GM12878 (cell line): ENCODE data around the gene WDR19. TPM values are rescaled to one million over a fixed set of nuclear protein-coding genes. Genes with fewer than 3 reads are reported as not detected.

Source experiments
- ATAC-seq: fragments of 200-7000 bp; cut with Tn5 transposase; 3 replicates; pipeline ENCODE4 v1.9.1; 2020; ENCODE audit warnings: mild to moderate bottlenecking, moderate library complexity
- BruUV-seq: library from RNA; stranded (reverse); fragments of 400-500 nt; replicated peaks from 2 replicates; lab custom pipeline; 2021; lab: Mats Ljungman, UMichigan
- CTCF ChIA-PET: fragments of 300-600 bp; sonication (Branson Sonifier 250); formaldehyde crosslinking; extraction: SDS; loops from one replicate; lab custom pipeline; 2021; ENCODE audit warnings: inconsistent platforms; lab: Yijun Ruan, JAX
- POLR2A ChIA-PET: fragments of 350-600 bp; formaldehyde crosslinking; extraction: SDS; loops from one replicate; lab custom pipeline; 2021; ENCODE audit warnings: inconsistent platforms; lab: Charles Lee
- RAD21 ChIA-PET: fragments of 300-600 bp; sonication (Branson Sonifier 250); formaldehyde crosslinking; loops from one replicate; lab custom pipeline; 2023; ENCODE audit warnings: antibody characterized with exemption; ENCODE audit not compliant: unreplicated experiment; lab: Charles Lee
- SMC1A ChIA-PET: fragments of 300-600 bp; sonication (Branson Sonifier 250); formaldehyde crosslinking; loops from one replicate; lab custom pipeline; 2023; ENCODE audit not compliant: unreplicated experiment, uncharacterized antibody; lab: Charles Lee
- DNase-seq: peaks from one replicate; pipeline ENCODE4 v3.0.0-alpha.2; 2011; ENCODE audit warnings: low read depth, low spot score
- FAIRE-seq: peaks from 3 replicates; lab custom pipeline; 2011; peaks lifted over from hg19 to GRCh38; lab: Jason Lieb, UNC
- H2AFZ ChIP-seq: 2 replicates; pipeline ENCODE4 v1.6.0; 2011; ENCODE audit warnings: low read depth, low read length, control low read depth; ENCODE audit not compliant: control insufficient read depth
- H3K27ac ChIP-seq: 2 replicates; pipeline ENCODE4 v1.5.1; 2011; ENCODE audit warnings: control low read depth; ENCODE audit not compliant: control insufficient read depth, insufficient read depth
- H3K27me3 ChIP-seq, 2 experiments: replicated peaks in 1 of 2; 2 replicates each; pipeline versions ENCODE4 v1.6.0 to v1.6.1; 2011; ENCODE audit warnings: low read length in 1 of 2; ENCODE audit not compliant: control insufficient read depth in 2 of 2, insufficient read depth in 2 of 2
- H3K36me3 ChIP-seq, 2 experiments: 2 replicates each; pipeline ENCODE4 v1.5.1; 2011; ENCODE audit warnings: low read length in 1 of 2; ENCODE audit not compliant: control insufficient read depth in 2 of 2, insufficient read depth in 2 of 2
- H3K4me1 ChIP-seq: 2 replicates; pipeline ENCODE4 v1.6.1; 2011; ENCODE audit warnings: mild to moderate bottlenecking, low read length, moderate library complexity, mixed read lengths; ENCODE audit not compliant: control insufficient read depth, insufficient read depth
- H3K4me2 ChIP-seq: 2 replicates; pipeline ENCODE4 v1.6.0; 2011; ENCODE audit warnings: control low read depth; ENCODE audit not compliant: control insufficient read depth, insufficient read depth
- H3K4me3 ChIP-seq: fragments of 200-600 bp; sonication (generic); 2 replicates; pipeline ENCODE4 v1.5.1; 2016
- H3K79me2 ChIP-seq: 2 replicates; pipeline ENCODE4 v1.6.0; 2011; ENCODE audit warnings: low read length; ENCODE audit not compliant: control insufficient read depth, insufficient read depth
- H3K9ac ChIP-seq: 2 replicates; pipeline ENCODE4 v1.8.0; 2011; ENCODE audit warnings: low read length, control low read depth, mixed read lengths; ENCODE audit not compliant: control insufficient read depth, insufficient read depth
- H3K9me3 ChIP-seq: replicated peaks from 3 replicates; pipeline ENCODE4 v1.5.1; 2011; ENCODE audit warnings: mild to moderate bottlenecking, low read length; ENCODE audit not compliant: control insufficient read depth, insufficient read depth
- H4K20me1 ChIP-seq: 2 replicates; pipeline ENCODE4 v1.6.0; 2011; ENCODE audit not compliant: control insufficient read depth, insufficient read depth
- CBFB ChIP-seq: IDR thresholded peaks from 2 replicates; pipeline ENCODE4 v1.6.1; 2016; ENCODE audit warnings: antibody characterized with exemption, low read depth
- DPF2 ChIP-seq: fragments of 450-650 bp; IDR thresholded peaks from 2 replicates; pipeline ENCODE4 v1.6.1; 2017; ENCODE audit warnings: mild to moderate bottlenecking
- FOS ChIP-seq: IDR thresholded peaks from 3 replicates; pipeline ENCODE4 v1.6.1; 2011; ENCODE audit warnings: borderline replicate concordance; ENCODE audit not compliant: insufficient read length; ENCODE audit errors: extremely low read depth
- GABPA ChIP-seq: IDR thresholded peaks from 2 replicates; pipeline ENCODE4 v1.6.1; 2014; ENCODE audit warnings: antibody characterized with exemption, low read depth, mild to moderate bottlenecking, inconsistent platforms
- HSF1 ChIP-seq: fragments of 150-350 bp; IDR thresholded peaks from 2 replicates; pipeline ENCODE4 v1.6.1; 2014; ENCODE audit warnings: mild to moderate bottlenecking, low read depth, low read length
- PKNOX1 ChIP-seq: fragments of 450-650 bp; IDR thresholded peaks from 2 replicates; pipeline ENCODE4 v1.6.1; 2016; ENCODE audit warnings: mild to moderate bottlenecking
- RAD51 ChIP-seq: fragments of 450-650 bp; IDR thresholded peaks from 2 replicates; pipeline ENCODE4 v1.6.1; 2016; ENCODE audit warnings: moderate library complexity, mild to moderate bottlenecking, inconsistent platforms
- SMARCA5 ChIP-seq: fragments of 450-650 bp; IDR thresholded peaks from 2 replicates; pipeline ENCODE4 v1.6.1; 2017; ENCODE audit warnings: mild to moderate bottlenecking
- TCF12 ChIP-seq: IDR thresholded peaks from 2 replicates; pipeline ENCODE4 v1.6.1; 2011; ENCODE audit warnings: low read depth, mild to moderate bottlenecking, low read length
- ZBTB11 ChIP-seq: fragments of 450-650 bp; formaldehyde crosslinking; IDR thresholded peaks from 2 replicates; pipeline ENCODE4 v1.5.0; 2022; ENCODE audit warnings: mild to moderate bottlenecking, missing genetic modification characterization
- ZNF687 ChIP-seq: fragments of 450-650 bp; IDR thresholded peaks from 2 replicates; pipeline ENCODE4 v1.6.1; 2017; ENCODE audit warnings: mild to moderate bottlenecking, moderate library complexity
- ZSCAN29 ChIP-seq: fragments of 450-650 bp; IDR thresholded peaks from 2 replicates; pipeline ENCODE4 v1.6.1; 2017; ENCODE audit warnings: mild to moderate bottlenecking, moderate library complexity
- ZZZ3 ChIP-seq: IDR thresholded peaks from 2 replicates; pipeline ENCODE4 v1.6.1; 2011; ENCODE audit warnings: low read depth; ENCODE audit not compliant: control insufficient read depth, insufficient read length
- WGBS: methylation state at CpG from one replicate; pipeline ENCODE4 v1.1.6; 2016; ENCODE audit warnings: low lambda C conversion rate; ENCODE audit not compliant: insufficient replicate concordance, insufficient coverage; ENCODE audit errors: missing lambda C conversion rate; 5-methylcytosine and 5-hydroxymethylcytosine counted together
- in situ Hi-C: fragments of 300-500 bp; cut with MboI; formaldehyde crosslinking; loops from 9 replicates; pipeline ENCODE4 v1.14.3; 2018; ENCODE audit warnings: mixed read lengths
- intact Hi-C: fragments of 100-400 bp; cut with micrococcal nuclease; formaldehyde crosslinking; loops from one replicate; pipeline ENCODE4 v1.14.2; 2022; ENCODE audit not compliant: unreplicated experiment
- polyA plus RNA-seq, 11 experiments: library from polyadenylated mRNA; depleted of rRNA in 4 of 11; unstranded in 6 of 11; stranded (reverse) in 5 of 11; fragments of >200 nt; fragmentation: Nextera tagmentation in 4 of 11; fragmentation: Illumina TruSeq in 1 of 11; extraction: Ambion mirVana in 4 of 11; extraction: Trizol in 1 of 11; gene quantifications; 1 replicate in 1 of 11; 2 replicates in 10 of 11; pipeline versions ENCODE4 v1.2.1 to v1.2.3, GENCODE V29; 2011 to 2016; ENCODE audit warnings: inconsistent platforms in 2 of 11, missing spikeins in 2 of 11, low read depth in 1 of 11
- total RNA-seq, 4 experiments: library from RNA; depleted of rRNA in 3 of 4; stranded (reverse); fragments of >200 nt in 3 of 4; fragmentation: Illumina TruSeq in 1 of 4; extraction: Trizol in 1 of 4; gene quantifications; 2 replicates each; pipeline versions ENCODE4 v1.2.1 to v1.2.3, GENCODE V29; 2013 to 2021

The WDR19 gene
- total and polyA plus RNA-seq, 10 of the 15 experiments (the other 5 are each of a cell fraction or from before 2014, with no cell fraction given): 3.5 to 15.4 (median 7.3) TPM

- no peak for TF ChIP-seq GABPA
- no peak for TF ChIP-seq RAD51
- TF ChIP-seq FOS: no peak
- TF ChIP-seq TCF12: no peak
- no peak for TF ChIP-seq DPF2
- TF ChIP-seq ZZZ3: no peak
- TF ChIP-seq ZNF687: no peak
- TF ChIP-seq, all 136 proteins: peak for 0
Measured at GRCh38 chr4:39312816-39313215, 130.5 kb downstream of the WDR19 start (continued).

- Histone ChIP-seq H3K36me3 (peaks cover 2 to 17% of the 10 kb centered on the region in 2 experiments; a peak in 3 of 4 replicates), H3K4me2 (no peak overlapping the region), H3K9ac (no peak overlapping the region), H3K4me1 (no peaks in the 10 kb centered on the region), H3K9me3 (no peaks in the 10 kb centered on the region), H4K20me1 (no peaks in the 10 kb centered on the region), H2AFZ (no peak overlapping the region), H3K79me2 (no peaks in the 10 kb centered on the region), H3K27ac (no peak overlapping the region), H3K27me3 (no peaks in the 10 kb centered on the region), H3K4me3 (no peak overlapping the region)
- in situ Hi-C loops (no loop called here), intact Hi-C loops (loop anchor here (10.0 kb wide), 1 partner anchor 95 kb away; no protein-coding TSS in a partner anchor)
- BruUV-seq: no TSS peak
- 98% methylated on average over 4 of the region's 4 CpGs for WGBS
- DNase-seq (no peak), ATAC-seq (no peak), FAIRE-seq (no peak)
- ChIA-PET CTCF (interaction anchor here (0.5 to 0.8 kb wide), 3 partner anchors 128 to 417 kb away, joined by 3 to 4 read pairs (median 3); no protein-coding TSS in a partner anchor), POLR2A (no interaction called here), SMC1A (interaction anchor here (0.7 kb wide), 1 partner anchor 30 kb away, joined by 4 read pairs; no protein-coding TSS in a partner anchor), RAD21 (no interaction called here)
- TF ChIP-seq ZBTB11 (CRISPR knock-in tag) (no peak), SMARCA5 (no peak), HSF1 (no peak), CBFB (no peak), PKNOX1 (no peak), ZSCAN29 (no peak)
Measured at GRCh38 chr4:39319676-39320075, 137.3 kb downstream of the WDR19 start.
